OCI-LY1 (cell line): ENCODE results near the gene SPOCK1.

ENCODE experiments used
- EZH2 ChIP-seq: fragments of 200-600 bp; sonication (generic), shearing (Covaris generic); IDR thresholded peaks from 2 replicates; pipeline ENCODE4 v1.8.0; 2017; ENCODE audit warnings: borderline replicate concordance, mixed run types, mild to moderate bottlenecking, antibody characterized with exemption, low read length, moderate library complexity, mixed read lengths
- TF ChIP-seq, protein P1 (sequence below): fragments of 200-600 bp; sonication (generic), shearing (Covaris generic); IDR thresholded peaks from 2 replicates; pipeline ENCODE4 v1.5.1; 2017; ENCODE audit warnings: mild to moderate bottlenecking, antibody characterized with exemption, low read length, moderate library complexity, mixed read lengths

DNA sequence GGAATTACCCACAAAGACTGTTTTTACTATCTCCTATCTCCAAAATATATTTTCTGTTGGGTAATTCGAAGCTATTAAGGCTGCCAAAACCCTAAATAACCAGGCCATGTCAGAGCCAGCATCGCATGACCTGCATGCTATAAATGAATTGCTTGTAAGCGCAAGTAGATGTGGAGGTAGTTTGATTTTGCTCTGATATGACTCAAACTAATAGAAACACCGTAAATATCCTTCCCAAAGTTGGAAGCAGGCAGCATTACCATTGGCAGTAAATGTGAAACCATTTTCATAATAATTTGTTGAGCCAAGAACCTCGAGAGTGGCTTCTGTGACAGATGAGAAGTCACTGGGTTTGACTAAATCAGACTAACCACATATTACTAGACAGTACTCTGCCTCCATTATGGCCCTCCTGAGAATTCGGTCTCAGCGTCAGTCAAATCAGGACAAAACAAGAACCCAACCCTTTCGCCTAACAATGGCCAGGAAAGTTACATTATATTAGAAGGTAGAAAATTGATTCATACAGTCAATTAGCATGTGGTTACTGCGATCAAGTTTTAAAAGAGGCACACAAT is 289.8 kb downstream of the SPOCK1 start:
- TF ChIP-seq, protein P1, sequence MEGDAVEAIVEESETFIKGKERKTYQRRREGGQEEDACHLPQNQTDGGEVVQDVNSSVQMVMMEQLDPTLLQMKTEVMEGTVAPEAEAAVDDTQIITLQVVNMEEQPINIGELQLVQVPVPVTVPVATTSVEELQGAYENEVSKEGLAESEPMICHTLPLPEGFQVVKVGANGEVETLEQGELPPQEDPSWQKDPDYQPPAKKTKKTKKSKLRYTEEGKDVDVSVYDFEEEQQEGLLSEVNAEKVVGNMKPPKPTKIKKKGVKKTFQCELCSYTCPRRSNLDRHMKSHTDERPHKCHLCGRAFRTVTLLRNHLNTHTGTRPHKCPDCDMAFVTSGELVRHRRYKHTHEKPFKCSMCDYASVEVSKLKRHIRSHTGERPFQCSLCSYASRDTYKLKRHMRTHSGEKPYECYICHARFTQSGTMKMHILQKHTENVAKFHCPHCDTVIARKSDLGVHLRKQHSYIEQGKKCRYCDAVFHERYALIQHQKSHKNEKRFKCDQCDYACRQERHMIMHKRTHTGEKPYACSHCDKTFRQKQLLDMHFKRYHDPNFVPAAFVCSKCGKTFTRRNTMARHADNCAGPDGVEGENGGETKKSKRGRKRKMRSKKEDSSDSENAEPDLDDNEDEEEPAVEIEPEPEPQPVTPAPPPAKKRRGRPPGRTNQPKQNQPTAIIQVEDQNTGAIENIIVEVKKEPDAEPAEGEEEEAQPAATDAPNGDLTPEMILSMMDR: no peak
- no peak for TF ChIP-seq EZH2
